PC-3 (cell line): Measurements from ENCODE around the gene BCL3.

Experiments used
- CTCF ChIP-seq: fragments of 300-600 bp; sonication (generic); conservative IDR thresholded peaks from 2 replicates; pipeline ENCODE4 v1.5.1; 2017; ENCODE audit warnings: antibody characterized with exemption, low read depth, mild to moderate bottlenecking, low read length
- EZH2phosphoT487 ChIP-seq: fragments of 300-600 bp; sonication (generic); IDR thresholded peaks from 2 replicates; pipeline ENCODE4 v1.6.1; 2018; ENCODE audit warnings: mild to moderate bottlenecking, antibody characterized with exemption, low read length, borderline replicate concordance

DNA sequence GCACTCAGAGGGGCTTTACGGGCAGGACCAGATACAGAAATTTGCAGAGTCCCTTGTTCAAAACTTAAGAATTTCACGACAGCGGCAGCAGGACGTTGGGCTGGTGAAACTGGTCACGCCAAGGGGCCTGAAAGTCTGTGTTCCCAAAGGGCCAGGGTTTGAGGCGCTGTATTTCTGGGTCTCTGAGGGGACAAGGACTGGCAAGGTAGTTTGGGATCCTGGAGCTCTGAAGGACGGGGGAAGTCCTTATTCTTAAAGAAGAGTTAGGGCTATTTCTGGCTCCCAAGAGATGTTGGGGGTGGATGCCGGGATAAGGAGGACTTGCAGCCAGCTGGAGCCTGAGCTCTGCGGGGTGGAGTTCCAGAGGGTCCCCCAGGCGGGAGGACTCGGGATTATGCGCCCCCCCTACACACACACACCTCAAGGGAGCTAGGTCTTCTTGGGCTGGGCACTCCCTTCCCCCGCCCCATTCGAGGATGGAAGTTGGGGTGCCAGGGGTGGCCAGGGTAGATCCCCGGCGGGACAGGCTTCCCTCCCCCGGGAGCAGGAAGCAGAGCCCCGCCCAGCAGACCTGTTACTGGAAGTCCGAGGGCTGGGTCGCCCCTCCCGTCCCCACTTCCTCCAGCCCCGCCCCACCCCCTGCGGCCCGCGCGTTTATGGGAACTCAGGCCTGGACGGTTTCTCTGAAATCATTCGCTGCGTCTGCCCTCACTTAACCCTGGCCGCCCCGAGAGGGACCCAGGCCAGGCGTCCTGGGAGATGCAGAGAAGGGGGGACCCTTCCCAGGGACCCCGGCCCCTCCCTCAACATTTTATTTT lies 5.6 kb downstream of the BCL3 start:
- TF ChIP-seq CTCF (no peak), EZH2phosphoT487 (no peak)
